DMS79 (cell line): ENCODE data around the gene CADPS.

Experiments used
- DNase-seq: peaks from one replicate; lab custom pipeline; 2025; lab: John Stamatoyannopoulos, UW

The CADPS gene

DNA sequence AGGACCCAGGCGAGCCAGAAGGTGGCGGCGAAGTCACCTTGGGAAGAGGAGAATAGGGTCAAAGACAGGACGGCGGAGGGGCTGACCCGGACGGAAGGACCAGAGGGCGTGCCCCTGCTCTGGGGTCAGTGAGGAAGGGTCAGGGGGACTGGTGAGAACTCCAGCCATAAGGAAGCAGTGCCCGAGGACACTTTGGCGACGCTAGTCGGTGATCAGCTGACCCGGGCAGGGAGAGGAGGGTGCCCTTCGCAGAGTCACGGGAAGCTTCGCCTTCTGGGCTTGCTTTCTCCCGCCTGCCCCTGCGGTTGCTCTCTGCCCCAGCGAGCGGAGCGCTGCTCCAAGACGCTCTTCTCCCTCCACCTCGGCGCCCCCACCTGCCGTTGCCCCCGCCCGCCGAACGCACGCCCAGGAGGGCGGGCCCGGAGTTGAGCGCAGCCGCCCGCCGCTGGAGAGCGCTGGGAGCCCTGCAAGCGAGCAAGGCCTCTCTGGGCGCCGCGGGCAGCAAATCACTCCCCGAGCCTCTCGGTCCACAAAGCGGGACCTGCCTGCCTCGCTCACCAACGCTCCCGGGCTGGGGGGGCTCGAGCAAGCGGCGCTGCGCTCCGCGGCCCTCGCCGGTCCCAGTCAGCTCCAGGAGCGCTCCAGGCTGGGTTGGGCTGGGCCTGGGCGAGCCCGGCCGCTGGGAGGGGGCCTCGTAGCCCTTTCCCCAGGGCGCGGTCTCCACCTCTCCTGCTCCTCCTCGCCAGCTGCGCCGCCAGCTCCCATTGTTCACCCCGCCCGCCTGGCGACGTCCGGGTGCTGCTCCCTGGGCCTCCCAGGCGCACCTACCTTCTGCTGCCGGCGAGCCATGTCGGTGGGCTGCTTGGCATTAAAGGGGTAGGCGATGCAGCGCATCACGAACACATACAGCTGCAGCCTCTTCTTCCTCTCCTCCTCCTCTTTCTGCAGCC lies 1.2 kb downstream of the CADPS start:
- peak; percentile 29 for DNase-seq

DNA sequence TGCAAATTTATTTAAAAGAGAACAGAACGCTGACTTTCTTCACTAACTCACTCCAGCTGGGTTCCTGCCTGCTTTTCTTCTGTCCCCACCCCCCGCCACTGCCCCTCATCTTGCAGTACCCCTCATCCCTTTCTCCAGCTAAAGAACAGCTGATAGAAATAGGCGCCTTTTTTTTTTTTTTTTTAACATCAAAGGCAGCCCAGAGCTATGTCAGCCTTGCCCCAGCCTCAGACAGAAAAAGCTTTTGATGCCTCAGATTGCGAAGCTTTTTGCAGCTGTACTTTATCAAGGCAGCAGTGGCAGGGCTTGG lies 1.8 kb downstream of the CADPS start:
- no peak for DNase-seq

DNA sequence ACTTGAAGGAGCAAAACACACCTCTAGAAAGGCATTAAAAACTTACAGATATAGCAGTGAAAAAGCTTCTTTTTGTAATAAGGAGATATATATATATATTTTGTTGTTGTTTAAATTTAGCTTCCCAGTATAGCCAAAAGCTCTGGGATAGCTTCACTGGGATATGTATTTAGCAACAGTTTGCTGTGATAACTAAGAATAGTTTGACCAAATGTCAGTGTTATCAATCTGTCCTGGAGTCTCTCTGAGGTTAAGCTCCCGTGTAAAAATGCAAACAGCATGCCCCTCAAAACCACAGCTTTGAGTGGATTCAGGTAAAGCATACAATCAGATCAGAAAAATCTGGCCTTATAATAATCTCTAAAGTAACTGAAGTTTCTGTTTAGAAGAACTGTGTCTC lies 2.9 kb downstream of the CADPS start:
- no peak for DNase-seq

DNA sequence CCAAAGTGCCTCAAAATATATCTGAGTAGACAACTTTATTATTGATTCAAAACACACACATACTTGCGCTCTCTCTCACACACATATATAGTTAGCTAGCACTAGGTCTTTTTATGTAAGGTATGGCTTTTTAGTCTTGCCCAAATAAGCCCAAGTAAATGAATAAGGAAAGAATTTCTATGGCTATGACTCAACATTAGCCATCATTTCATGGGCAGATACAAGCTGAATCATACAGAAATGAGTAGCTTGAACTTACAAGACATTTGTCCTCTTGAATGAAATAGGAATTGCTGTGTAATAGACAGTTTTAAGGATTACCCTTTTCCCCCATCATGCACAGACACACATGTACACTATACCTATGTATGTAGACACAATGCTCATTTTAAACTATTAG lies 4.9 kb downstream of the CADPS start:
- no peak for DNase-seq

DNA sequence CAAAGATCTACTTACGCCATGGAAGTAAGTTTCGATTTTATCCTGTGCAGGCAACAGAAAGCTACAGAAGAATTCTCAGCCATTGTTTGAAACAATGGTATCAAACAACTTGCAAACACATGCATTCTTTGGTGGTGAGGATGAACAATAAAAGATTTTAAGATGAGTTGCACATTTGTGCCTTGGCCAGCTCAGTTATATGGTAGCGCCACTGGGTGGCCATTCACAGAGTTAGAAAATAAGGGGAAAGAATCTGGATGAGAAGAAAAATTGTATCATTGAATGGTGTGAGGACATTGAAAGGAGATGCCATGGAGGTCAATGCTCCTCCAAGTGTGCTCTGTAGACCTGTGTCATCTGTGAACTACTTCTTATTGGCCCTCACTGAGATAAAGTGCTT lies 11.6 kb downstream of the CADPS start:
- DNase-seq = no peak

DNA sequence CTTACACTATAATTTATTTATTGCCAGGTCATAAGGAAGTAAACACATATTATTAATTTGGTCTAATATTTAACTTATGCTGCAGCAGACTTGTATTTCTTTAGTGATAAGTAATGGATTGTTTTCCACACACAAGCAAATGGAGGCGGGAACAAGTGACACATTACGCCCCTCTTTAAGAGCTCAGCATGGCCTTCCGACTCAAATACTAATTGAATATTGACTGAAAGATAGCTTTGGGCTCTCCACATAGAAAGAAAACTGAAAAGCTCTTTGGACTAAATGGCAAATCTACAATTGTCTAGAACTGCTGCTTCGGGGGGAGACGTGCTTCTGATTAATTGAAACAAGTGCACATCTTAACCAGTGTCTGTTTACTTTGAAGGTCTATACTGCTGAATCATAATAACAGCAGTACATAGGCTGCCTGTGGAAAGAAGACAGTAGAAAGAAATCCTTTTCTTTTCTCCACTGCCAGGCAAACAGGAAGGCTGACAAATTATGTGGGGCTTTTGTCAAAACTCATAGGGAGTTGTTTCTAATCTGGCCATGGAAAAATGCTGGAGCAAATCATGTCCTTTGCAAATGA lies 15.9 kb downstream of the CADPS start:
- no peak for DNase-seq

DNA sequence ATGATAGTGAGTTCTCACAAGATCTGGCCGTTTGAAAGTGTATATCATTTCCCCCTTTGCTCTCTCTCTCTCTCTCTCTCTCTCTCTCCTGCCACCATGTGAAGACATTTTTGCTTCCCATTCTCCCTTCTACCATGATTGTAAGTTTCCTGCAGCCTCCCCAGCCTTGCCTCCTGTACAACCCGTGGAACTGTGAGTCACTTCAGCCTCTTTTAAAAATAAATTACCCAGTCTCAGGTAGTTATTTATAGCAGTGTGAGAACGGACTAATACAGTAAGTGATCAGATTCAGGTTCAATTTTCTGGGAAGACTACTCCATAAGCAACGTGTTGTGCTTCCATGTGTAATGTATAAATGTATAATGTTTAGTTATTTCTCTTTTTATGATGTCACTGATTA lies 29.2 kb downstream of the CADPS start:
- DNase-seq = no peak

DNA sequence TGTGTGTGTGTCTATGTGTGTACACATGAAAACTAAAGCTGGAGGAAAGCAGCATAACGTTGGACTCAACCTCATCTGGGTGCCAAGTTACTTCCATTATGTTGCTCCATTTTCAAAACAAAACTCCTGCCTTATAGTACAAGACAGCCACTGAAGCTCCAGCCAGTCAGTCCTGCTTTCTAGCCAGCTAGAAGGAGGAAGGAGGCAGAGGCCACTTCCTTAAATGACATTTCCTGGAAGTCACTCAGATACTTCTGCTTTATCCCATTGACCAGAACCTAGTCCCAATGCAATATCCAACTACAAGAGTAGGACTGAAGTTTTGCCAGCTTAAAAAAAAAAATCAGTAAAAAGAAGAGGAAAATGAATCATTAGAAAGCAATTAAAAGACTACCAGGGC lies 31.7 kb downstream of the CADPS start:
- no peak for DNase-seq

DNA sequence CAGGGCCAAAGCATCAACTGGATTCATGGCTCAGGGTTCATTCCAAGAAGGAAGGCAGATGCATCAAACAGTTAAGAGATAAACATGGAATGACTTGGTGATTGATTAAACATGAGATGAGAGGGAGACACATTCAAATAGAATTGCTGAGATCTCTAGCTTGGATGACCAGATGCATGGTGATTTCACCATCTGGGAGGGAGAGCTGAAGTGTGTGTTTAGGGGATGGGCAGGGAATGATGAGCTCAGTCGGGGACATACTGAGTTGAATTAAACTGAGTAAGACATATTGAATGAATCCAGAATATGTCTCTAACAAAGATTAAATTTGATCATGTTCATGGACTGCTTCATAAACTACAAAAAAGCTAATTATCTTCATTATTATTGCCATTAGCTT lies 35.5 kb downstream of the CADPS start:
- DNase-seq = no peak

DNA sequence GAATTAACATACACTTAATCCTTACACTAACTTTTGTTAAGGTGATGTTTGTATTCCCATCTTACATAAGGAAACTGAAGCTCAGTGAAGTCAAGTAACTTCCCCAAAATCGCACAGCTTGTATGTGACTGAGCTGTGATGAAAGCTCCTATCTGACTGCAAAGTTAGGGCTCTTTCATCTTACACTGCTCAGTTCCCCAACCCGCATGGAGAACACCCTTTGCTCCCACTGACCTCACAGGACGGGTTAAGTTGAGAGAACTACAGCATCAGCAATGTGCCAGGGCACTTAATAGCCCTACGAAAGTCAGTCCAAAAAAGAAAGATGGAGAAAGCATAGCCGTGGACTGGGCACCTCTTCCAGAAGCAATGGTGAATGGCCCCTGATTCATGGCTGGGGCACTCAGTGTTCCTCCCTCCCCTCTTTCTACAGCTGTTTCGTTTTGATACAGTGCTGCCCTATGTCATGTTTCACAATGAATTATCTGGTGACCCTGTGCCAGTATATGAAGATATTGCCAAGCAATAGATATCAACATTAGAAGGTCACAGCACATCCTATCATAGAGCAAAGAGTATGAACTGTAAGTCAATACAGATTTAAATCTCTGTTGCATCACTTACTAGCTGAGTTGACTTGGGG lies 38.0 kb downstream of the CADPS start:
- no peak for DNase-seq

DNA sequence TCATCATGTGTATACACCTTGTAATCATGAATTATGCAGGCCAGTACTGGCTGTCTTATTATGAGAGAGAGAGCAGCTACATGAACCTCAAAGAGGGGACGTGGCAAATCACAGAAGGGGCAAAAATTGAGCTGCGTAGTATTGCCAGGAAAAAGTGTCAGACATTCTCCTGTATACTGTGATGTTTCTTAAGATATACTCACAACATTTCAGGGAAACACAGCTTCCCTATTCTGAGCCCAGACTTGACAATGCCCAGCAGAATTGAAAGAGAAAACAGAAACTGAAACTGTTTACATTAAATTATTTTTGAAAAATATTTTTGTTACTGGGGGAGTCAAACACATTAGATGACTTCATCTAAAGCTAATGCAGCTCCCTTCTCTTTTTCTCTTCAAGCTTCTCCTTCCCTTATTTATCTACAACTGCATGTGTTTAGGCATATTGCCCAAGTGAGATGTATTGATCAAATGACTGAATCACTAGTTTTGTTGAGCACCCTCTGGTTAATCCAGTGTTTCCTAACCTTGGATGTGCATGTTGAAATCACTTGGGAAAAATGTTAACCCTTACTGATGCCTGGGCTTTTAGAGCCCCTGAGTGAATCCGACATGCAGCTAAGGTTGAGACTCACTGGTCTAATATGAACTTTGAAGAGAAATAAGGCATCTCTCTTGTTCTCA lies 39.5 kb downstream of the CADPS start:
- no peak for DNase-seq

DNA sequence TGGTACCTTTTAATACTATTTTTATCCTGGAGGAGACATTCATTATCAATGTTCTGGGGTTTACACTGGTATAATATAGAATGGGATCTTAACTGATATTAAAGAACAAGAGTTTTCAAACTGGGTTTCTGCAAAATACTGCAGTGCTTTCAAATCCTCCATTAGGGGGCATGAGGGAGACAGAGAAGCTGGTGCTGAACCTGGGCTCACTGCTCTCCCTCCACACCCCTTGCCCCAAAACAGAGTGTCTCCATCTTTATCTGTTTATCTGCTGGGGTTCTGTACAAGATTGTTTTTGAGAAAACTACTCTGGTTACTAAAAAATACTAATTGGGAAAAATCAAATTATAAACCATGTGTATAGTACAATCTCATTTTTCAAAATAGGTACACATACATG lies 41.7 kb downstream of the CADPS start:
- no peak for DNase-seq

DNA sequence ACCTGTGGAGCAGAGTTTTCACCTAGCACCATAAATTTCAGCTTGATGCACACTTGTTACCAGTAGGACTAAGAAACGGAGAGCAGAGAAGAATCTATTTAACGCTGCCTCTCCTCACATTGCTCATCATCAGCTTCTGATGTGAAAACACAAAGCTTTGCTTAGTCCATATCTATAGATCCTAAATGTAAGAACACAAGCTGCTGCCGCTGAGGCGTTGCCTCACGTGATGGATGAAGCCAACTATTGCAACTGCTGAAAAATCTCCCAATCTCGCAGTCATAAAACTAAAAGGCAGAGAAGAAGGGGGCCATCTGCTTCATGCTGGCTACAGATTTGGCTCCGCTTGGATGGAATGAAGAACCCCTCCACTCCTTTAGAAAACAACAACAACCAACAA lies 42.7 kb downstream of the CADPS start:
- no peak for DNase-seq

DNA sequence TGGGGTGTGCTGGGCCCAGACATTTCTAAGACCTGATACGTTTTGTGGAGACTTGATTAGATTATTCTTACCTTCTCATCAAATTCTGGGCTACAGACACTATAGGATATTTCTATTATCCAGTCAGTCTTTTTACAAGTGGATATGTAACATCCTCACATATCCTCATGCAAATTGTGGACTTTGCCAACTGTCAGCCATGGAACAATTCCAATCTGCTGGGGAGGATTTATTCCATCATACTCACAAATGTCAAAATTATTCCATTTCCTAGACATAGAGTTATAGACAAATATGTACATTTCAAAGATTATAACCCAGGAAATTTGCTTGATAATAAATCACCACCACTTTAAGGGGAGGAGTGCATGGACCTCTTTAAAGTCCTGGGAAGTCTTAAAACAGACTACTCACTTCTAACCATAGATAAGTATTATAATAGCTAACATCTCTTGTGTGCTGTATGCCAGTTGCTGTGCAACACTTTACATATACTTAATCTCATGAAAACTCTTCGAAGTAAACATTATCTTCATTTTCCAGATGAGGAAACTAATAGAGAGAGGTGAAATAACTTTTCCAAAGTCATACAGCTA lies 44.4 kb downstream of the CADPS start:
- DNase-seq = no peak

DNA sequence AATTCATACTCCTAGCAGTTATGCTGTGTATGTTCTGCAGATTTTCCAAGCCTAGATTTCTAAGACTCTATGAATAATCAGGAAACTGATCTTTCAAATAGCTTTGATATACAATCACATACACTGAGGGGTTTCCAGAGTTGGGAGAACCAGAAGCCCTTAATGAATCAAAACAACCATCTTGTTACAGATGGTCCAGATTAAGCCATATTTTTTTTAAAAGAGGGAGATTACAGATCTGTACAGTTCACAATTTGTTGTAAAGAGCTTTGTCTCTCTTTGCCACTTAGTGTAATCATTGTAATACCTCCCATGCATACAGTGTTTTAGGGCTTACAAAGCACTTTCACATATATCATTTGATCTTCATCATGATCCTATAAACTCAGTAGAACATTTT lies 47.7 kb downstream of the CADPS start:
- no peak for DNase-seq

DNA sequence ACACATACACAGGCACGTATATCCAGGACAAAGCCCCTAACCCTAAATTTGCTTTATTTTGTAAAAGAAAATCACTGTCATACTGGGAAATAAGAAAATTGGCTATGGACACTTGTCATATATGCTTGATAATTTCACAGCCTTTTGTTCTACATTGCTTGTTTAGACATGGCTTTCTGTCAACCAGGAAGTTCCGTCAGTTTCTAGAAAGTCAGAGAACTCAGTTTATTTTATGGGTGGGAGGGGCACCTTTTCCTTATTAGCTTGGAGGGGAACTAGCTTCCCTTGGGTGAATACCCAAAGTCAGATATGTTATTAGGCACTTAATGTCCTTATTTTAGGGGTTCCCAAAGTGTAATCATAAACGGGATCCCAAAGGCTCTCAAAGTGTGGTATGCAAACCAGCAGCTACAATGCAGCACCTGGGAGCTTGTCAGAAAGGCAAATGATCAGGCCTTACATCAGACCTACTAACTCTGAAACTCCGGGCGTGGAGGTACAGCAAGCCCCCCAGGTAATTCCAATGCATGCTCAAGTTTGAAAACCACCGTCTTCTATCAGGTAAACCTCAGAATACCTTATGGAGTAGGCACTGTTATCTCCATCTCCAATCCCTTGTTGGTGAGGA lies 50.1 kb downstream of the CADPS start:
- DNase-seq = no peak

DNA sequence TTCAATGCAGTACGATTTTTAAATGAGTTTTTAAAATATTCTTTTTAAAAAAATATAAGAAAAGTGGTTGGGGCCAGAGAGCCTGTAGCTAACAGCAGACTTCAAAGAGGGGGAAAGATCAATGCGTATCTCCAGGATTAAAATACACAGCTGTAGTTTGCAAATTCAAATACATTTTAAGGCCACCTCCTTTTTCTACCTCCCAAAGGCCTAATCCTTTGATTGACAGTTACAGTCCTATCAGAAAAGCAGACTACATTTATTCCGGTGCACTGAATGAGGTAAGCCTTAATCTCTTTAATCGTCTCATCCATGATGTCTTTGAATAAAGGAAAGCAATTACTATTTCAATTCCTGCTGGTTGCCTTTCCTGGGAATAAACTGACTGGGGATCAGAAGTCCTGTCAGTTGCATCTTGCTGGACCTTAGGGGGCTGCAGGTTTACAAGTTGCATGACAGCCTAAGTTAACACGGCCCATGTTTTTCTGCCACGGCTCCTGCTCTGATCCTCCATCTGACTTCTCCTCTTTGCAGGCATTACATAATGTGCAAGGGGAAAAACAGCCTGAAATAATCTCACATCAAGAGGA lies 51.7 kb downstream of the CADPS start:
- no peak for DNase-seq

DNA sequence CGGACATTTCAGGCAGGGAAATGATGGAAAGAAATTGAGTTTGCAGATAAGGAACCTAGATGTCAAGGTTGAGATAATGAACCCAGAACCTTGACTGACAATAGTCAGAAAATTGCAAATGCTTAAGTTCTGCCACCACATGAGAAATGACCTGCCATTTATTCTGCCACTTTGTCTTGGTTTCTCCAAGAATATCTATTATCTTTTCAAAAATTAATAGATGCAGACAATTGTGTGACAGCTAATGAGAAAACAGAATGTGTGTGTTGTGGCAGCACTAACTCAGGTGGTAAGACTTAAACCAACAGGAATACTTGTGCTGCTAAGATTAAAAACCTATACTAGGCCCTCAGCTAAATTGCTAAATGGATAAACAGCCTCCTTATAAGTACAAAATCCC lies 52.3 kb downstream of the CADPS start:
- no peak for DNase-seq

DNA sequence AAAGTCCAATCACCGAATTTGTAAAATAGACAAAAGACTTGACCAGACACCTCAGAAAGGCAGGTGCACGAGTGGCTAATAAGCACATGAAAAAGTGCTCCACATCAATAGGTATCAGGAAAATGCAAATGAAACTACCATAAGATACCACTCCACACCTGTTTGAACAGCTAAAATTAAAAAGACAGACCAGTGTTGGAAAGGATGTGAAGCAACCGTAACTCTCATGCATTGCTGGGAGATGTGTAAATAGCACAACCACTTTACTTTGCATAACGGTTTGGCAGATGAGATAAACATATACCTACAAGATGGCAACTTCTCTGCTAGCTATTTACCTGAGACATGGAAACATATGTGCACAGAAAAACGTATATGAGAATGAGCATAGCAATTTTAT lies 56.9 kb downstream of the CADPS start:
- DNase-seq = no peak

DNA sequence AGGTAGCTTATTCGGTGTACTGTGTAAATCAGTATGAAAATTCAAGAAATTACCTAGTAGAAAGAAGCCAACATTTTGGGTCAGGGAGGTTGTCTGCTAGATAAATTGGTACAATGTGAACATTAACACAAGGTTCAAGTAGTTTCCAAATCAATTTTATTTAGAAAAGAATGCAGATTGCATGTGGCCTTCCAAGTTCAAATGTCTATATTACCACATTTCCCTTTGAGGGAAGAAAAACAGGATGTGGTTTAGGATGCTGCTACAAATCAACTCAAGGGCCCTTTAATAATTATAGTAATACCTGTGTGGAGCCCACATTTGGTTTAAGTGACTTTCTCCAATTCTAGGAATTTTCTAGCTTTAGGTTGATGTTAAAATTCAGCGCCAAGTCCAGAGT lies 57.5 kb downstream of the CADPS start:
- DNase-seq = no peak

DNA sequence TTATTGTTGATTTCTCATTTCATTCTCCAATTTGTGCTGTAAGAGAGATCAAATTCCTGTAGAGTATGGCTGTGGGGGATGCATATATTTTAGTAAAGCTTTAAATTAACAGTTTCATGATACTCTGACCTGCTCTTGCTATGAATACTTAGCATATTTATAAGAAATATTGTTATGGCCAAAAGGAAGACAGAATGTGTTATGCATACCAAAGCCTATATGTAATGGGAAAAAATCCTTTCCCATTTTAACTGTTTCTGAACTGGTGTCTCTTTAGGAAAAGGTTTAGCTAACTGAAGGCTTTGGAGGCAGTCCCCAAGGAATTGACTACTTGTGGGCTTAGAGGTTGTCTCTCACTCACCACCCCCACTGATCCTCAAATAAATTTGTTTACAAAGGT lies 59.2 kb downstream of the CADPS start:
- DNase-seq = no peak

DNA sequence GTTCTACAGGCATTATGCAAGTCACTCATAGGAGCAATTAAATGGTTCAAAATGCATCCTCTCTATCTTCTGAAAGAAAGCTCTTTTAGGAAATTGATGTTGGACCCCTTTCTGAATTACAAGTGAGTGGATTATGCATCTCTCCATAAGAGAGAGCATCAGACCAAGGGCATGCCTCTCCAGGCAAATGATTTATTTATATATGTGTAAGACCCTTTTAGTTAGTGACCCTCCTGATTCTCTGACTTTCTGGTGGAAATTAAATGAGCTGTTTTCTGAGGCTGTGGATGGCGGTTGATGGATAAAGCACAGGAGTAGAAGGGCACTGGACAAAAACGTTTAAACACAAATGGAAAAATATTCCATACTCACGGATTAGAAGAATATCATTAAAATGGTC lies 62.6 kb downstream of the CADPS start:
- DNase-seq = no peak
